HepG2 (cell line): ENCODE data around the gene PEX12. TPM values are rescaled to one million over a fixed set of nuclear protein-coding genes. Genes with fewer than 3 reads are reported as not detected.

Experiments
- ARNT ChIP-seq: fragments of 450-650 bp; IDR thresholded peaks from 2 replicates; pipeline ENCODE4 v1.6.1; 2017
- FOXJ3 ChIP-seq: sonication (generic); formaldehyde crosslinking; IDR thresholded peaks from 2 replicates; pipeline ENCODE4 v1.4.0; 2020; ENCODE audit warnings: missing genetic modification reagents, mild to moderate bottlenecking, borderline replicate concordance
- HOXA7 ChIP-seq: sonication (generic); formaldehyde crosslinking; IDR thresholded peaks from 2 replicates; pipeline ENCODE4 v1.8.1; 2022; ENCODE audit warnings: mild to moderate bottlenecking, missing genetic modification reagents, moderate library complexity
- IRX3 ChIP-seq: sonication (generic); formaldehyde crosslinking; IDR thresholded peaks from 2 replicates; pipeline ENCODE4 v1.8.1; 2023; ENCODE audit warnings: mild to moderate bottlenecking, low read depth, missing genetic modification reagents, borderline replicate concordance
- KMT2A ChIP-seq: sonication (generic); formaldehyde crosslinking; IDR thresholded peaks from 2 replicates; pipeline ENCODE4 v1.4.0; 2020; ENCODE audit warnings: missing genetic modification reagents
- MAFF ChIP-seq: IDR thresholded peaks from 2 replicates; pipeline ENCODE4 v1.6.1; 2011; ENCODE audit warnings: low read depth, low read length, improper control_type of control experiment
- MYNN ChIP-seq: sonication (generic); formaldehyde crosslinking; IDR thresholded peaks from 2 replicates; pipeline ENCODE4 v1.4.0; 2020; ENCODE audit warnings: mild to moderate bottlenecking, low read depth, missing genetic modification reagents
- NR2F2 ChIP-seq: IDR thresholded peaks from 2 replicates; pipeline ENCODE4 v1.6.1; 2012; ENCODE audit warnings: low read depth, inconsistent platforms, borderline replicate concordance
- PLRG1 ChIP-seq: fragments of 450-650 bp; conservative IDR thresholded peaks from 2 replicates; pipeline ENCODE4 v1.6.1; 2016
- SAFB2 ChIP-seq: sonication (generic); formaldehyde crosslinking; IDR thresholded peaks from 2 replicates; pipeline ENCODE4 v1.5.1; 2020; ENCODE audit warnings: missing genetic modification reagents, low read depth, mild to moderate bottlenecking, borderline replicate concordance
- SAP130 ChIP-seq: IDR thresholded peaks from 2 replicates; pipeline ENCODE4 v1.6.1; 2016; ENCODE audit warnings: low read depth
- SRF ChIP-seq: IDR thresholded peaks from 2 replicates; pipeline ENCODE4 v1.6.1; 2011; ENCODE audit warnings: mild to moderate bottlenecking, low read depth, low read length, moderate library complexity
- ZFP1 ChIP-seq: IDR thresholded peaks from 2 replicates; pipeline ENCODE4 v1.6.1; 2016
- ZIK1 ChIP-seq: sonication (generic); formaldehyde crosslinking; IDR thresholded peaks from 2 replicates; pipeline ENCODE4 v1.5.0; 2020; ENCODE audit warnings: mild to moderate bottlenecking, low read depth, missing genetic modification reagents, borderline replicate concordance
- ZNF333 ChIP-seq: sonication (generic); formaldehyde crosslinking; IDR thresholded peaks from 2 replicates; pipeline ENCODE4 v1.4.0; 2020; ENCODE audit warnings: mild to moderate bottlenecking, missing genetic modification reagents, borderline replicate concordance
- ZNF746 ChIP-seq: sonication (generic); formaldehyde crosslinking; IDR thresholded peaks from 2 replicates; pipeline ENCODE4 v1.8.0; 2022; ENCODE audit warnings: mild to moderate bottlenecking, missing genetic modification reagents
- ZNF75D ChIP-seq: sonication (generic); formaldehyde crosslinking; IDR thresholded peaks from 2 replicates; pipeline ENCODE4 v1.8.1; 2023; ENCODE audit warnings: missing genetic modification reagents, mild to moderate bottlenecking, borderline replicate concordance
- ZNF891 ChIP-seq: sonication (generic); formaldehyde crosslinking; IDR thresholded peaks from 2 replicates; pipeline ENCODE4 v1.5.0; 2020; ENCODE audit warnings: mild to moderate bottlenecking, missing genetic modification reagents
- polyA plus RNA-seq, 8 experiments: library from polyadenylated mRNA; depleted of rRNA in 3 of 8; stranded (reverse) in 7 of 8; unstranded in 1 of 8; fragments of >200 nt; fragmentation: Illumina TruSeq in 4 of 8; extraction: Trizol in 4 of 8; gene quantifications; 2 replicates each; pipeline versions ENCODE4 v1.2.1 to v1.2.3, GENCODE V29; 2011 to 2016; ENCODE audit warnings: low read depth in 4 of 8, missing spikeins in 1 of 8, mixed read lengths in 1 of 8; ENCODE audit not compliant: insufficient read depth in 1 of 8
- total RNA-seq, 5 experiments: library from RNA; depleted of rRNA; stranded (reverse); fragments of >200 nt; fragmentation: Illumina TruSeq; extraction: Trizol; gene quantifications; 2 replicates each; pipeline ENCODE4 v1.2.3, GENCODE V29; 2016; ENCODE audit warnings: low read depth in 1 of 5
- TF ChIP-seq, protein P1 (sequence below): sonication (generic); formaldehyde crosslinking; IDR thresholded peaks from 2 replicates; pipeline ENCODE4 v1.8.1; 2023; ENCODE audit warnings: missing genetic modification reagents, mild to moderate bottlenecking, borderline replicate concordance
- TF ChIP-seq, protein P2 (sequence below), 2 experiments: fragments of 450-650 bp in 1 of 2; sonication (generic) in 1 of 2; formaldehyde crosslinking; IDR thresholded peaks; 2 replicates each; pipeline versions ENCODE4 v1.5.0 to v1.8.0; 2020 to 2022; ENCODE audit warnings: mild to moderate bottlenecking in 1 of 2, missing genetic modification reagents in 1 of 2
- TF ChIP-seq, protein P3 (sequence below): sonication (generic); formaldehyde crosslinking; IDR thresholded peaks from 2 replicates; pipeline ENCODE4 v1.4.0; 2020; ENCODE audit warnings: missing genetic modification reagents
- TF ChIP-seq, protein P4 (sequence below): conservative IDR thresholded peaks from 2 replicates; pipeline ENCODE4 v1.6.1; 2018; ENCODE audit warnings: missing genetic modification reagents

The PEX12 gene
- total and polyA plus RNA-seq, 2 of the 13 experiments (the other 11 are each of a cell fraction or from before 2014, with no cell fraction given) = 5.1 to 11.9 TPM

DNA sequence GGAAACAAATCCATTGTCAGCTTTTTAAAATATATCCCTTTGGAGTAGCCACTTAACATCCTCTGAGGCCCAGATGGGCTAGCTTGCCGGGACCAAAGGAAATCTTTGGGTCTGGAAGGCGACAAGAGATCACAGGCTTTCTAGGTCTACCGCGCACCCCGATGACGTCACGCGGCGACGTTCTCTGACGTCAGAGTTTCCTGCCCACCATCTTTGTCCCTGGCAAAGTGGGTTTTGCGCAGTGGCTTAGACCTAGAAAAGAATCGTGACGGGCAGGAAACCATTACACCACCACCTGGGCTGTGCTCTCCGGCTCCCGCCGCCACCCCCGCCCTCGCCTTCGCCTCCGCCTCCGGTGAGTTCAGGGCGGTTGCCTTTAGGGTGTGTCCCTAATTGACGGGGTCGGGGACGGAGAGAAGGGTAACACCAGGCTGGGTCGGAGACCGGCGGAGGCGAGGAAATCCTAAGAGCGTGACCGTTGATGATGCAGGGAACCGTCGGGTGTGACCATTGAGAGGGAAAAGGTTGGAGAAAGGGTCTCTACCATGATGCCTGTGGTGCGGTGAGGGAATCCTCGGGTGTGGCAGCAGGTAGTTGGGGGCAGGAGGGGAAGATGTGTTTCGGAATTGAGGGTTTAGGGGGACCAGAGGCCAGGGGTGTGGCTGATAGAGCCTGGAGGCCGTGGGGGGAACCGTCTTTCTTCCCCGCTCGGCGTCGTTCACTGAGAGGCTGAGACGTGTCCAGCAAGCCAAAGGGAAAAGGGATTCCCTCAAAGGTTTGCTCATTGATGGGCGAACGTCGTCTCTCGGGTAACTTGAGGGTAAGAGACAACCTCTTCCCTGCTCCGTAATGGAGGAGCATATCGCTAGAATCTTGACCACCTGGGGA lies 8.9 kb upstream of the PEX12 start, which contains the start of gene AP2B1 (continued):
- TF ChIP-seq SAFB2 (0 out of 2 replicates have a peak, but pooled peaks have one; percentile 12), MAFF (no peak; the same call in 1 of the 2 replicates), FOXJ3 (CRISPR knock-in tag) (no peak), KMT2A (CRISPR knock-in tag) (peak; percentile 74), SRF (peak; percentile 77), HOXA7 (CRISPR knock-in tag) (no peak), MYNN (CRISPR knock-in tag) (no peak), ZNF891 (peak; percentile 93), ZNF746 (CRISPR knock-in tag) (peak; percentile 68; the same call in 1 of the 2 replicates), ZFP1 (CRISPR knock-in tag) (0 out of 2 replicates have a peak, but pooled peaks have one; percentile 27), NR2F2 (no peak), ZIK1 (CRISPR knock-in tag) (0 out of 2 replicates have a peak, but pooled peaks have one; percentile 22), IRX3 (CRISPR knock-in tag) (no peak), PLRG1 (no peak), SAP130 (CRISPR knock-in tag) (peak; percentile 95), ZNF75D (CRISPR knock-in tag) (no peak), ZNF333 (0 out of 2 replicates have a peak, but pooled peaks have one; percentile 68), ARNT (no peak)
- TF ChIP-seq, protein P1, sequence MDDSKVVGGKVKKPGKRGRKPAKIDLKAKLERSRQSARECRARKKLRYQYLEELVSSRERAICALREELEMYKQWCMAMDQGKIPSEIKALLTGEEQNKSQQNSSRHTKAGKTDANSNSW (CRISPR knock-in tag) = no peak
- TF ChIP-seq, protein P2, sequence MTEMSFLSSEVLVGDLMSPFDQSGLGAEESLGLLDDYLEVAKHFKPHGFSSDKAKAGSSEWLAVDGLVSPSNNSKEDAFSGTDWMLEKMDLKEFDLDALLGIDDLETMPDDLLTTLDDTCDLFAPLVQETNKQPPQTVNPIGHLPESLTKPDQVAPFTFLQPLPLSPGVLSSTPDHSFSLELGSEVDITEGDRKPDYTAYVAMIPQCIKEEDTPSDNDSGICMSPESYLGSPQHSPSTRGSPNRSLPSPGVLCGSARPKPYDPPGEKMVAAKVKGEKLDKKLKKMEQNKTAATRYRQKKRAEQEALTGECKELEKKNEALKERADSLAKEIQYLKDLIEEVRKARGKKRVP (CRISPR knock-in tag; IDR thresholded peaks at IDR 0.05) = peak in 1 of 2 experiments; percentile 67; a peak in 2 of 4 replicates
- TF ChIP-seq, protein P3, sequence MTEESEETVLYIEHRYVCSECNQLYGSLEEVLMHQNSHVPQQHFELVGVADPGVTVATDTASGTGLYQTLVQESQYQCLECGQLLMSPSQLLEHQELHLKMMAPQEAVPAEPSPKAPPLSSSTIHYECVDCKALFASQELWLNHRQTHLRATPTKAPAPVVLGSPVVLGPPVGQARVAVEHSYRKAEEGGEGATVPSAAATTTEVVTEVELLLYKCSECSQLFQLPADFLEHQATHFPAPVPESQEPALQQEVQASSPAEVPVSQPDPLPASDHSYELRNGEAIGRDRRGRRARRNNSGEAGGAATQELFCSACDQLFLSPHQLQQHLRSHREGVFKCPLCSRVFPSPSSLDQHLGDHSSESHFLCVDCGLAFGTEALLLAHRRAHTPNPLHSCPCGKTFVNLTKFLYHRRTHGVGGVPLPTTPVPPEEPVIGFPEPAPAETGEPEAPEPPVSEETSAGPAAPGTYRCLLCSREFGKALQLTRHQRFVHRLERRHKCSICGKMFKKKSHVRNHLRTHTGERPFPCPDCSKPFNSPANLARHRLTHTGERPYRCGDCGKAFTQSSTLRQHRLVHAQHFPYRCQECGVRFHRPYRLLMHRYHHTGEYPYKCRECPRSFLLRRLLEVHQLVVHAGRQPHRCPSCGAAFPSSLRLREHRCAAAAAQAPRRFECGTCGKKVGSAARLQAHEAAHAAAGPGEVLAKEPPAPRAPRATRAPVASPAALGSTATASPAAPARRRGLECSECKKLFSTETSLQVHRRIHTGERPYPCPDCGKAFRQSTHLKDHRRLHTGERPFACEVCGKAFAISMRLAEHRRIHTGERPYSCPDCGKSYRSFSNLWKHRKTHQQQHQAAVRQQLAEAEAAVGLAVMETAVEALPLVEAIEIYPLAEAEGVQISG (CRISPR knock-in tag) = peak; percentile 99
- TF ChIP-seq, protein P4, sequence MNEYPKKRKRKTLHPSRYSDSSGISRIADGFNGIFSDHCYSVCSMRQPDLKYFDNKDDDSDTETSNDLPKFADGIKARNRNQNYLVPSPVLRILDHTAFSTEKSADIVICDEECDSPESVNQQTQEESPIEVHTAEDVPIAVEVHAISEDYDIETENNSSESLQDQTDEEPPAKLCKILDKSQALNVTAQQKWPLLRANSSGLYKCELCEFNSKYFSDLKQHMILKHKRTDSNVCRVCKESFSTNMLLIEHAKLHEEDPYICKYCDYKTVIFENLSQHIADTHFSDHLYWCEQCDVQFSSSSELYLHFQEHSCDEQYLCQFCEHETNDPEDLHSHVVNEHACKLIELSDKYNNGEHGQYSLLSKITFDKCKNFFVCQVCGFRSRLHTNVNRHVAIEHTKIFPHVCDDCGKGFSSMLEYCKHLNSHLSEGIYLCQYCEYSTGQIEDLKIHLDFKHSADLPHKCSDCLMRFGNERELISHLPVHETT (CRISPR knock-in tag) = peak; percentile 54; the same call in 1 of the 2 replicates
